ENCODE results near the gene CRTC1.

GRCh38 chr19:18644196-18645034 lies 39.1 kb upstream of the CRTC1 start:
- TF ChIP-seq CTCF (IDR thresholded peaks at IDR 0.05; ENCODE audit: low read depth, low read length, missing input control) (no peak), REST (IDR thresholded peaks at IDR 0.05) (no peak), YY1 (IDR thresholded peaks at IDR 0.05) (no peak), TAF1 (conservative IDR thresholded peaks at IDR 0.05) (no peak), JUND (IDR thresholded peaks at IDR 0.05) (no peak), EGR1 (IDR thresholded peaks at IDR 0.05; ENCODE audit: low read depth in 2 of 2) (no peak)

All from liver (tissue), 3 donors.